Colonic mucosa (tissue), 4 donors: ENCODE measurements around the gene BCAS4. TPM values are rescaled to one million over a fixed set of nuclear protein-coding genes. Genes with fewer than 3 reads are reported as not detected.

ENCODE experiments used
- DNase-seq: peaks from one replicate; pipeline ENCODE4 v3.0.0-alpha.2; 2020
- H3K27ac ChIP-seq: fragments of 200-600 bp; one replicate; pipeline ENCODE4 v1.8.0; 2021
- H3K27me3 ChIP-seq: fragments of 200-600 bp; one replicate; pipeline ENCODE4 v1.8.0; 2021
- H3K36me3 ChIP-seq: fragments of 200-600 bp; one replicate; pipeline ENCODE4 v1.8.0; 2021
- H3K4me1 ChIP-seq: fragments of 200-600 bp; one replicate; pipeline ENCODE4 v1.8.0; 2021; ENCODE audit warnings: mild to moderate bottlenecking
- H3K4me3 ChIP-seq: fragments of 200-600 bp; one replicate; pipeline ENCODE4 v1.8.0; 2021
- H3K9ac ChIP-seq, 2 donors: one replicate each; pipeline ENCODE4 v1.7.0; 2013; ENCODE audit warnings: control low read depth in 2 of 2, low read depth in 2 of 2, low read length in 2 of 2
- H3K9me3 ChIP-seq: fragments of 200-600 bp; one replicate; pipeline ENCODE4 v1.8.0; 2021
- CTCF ChIP-seq: fragments of 200-600 bp; IDR thresholded peaks from one replicate; pipeline ENCODE4 v1.8.0; 2022; ENCODE audit warnings: antibody characterized with exemption, mild to moderate bottlenecking
- intact Hi-C: fragments of 100-400 bp; cut with DNase I; formaldehyde crosslinking; loops from one replicate; pipeline ENCODE4 v1.14.1; 2022
- total RNA-seq, 2 donors: library from RNA; stranded (reverse); fragmentation: NEBNext Ultra II Directional in 1 of 2; extraction: Animal tissue kit (Norgen Biotek cat#: 25700) in 1 of 2; gene quantifications; one replicate each; pipeline ENCODE4 v1.2.1, GENCODE V29; 2021
- donor health status: healthy.
- donor health status: DM: no; HTN: no; CAD: no.
- donor health status: DM: no; HTN: no; CAD: no.

BCAS4 gene
- total RNA-seq, 2 donors from 2014 or later, result 1.1 to 2.7 TPM

GRCh38 chr20:50844430-50845100 lies 49.7 kb downstream of the BCAS4 start:
- H3K4me3 ChIP-seq, result no peak overlapping the region
- H3K27me3 ChIP-seq, result no peaks in the 10 kb centered on the region
- H3K9ac ChIP-seq, result no peak overlapping the region
- no peaks in the 10 kb centered on the region for H3K9me3 ChIP-seq
- intact Hi-C loops, result loop anchor here (2.0 kb wide), 1 partner anchor 48 kb away; no protein-coding TSS in a partner anchor
- H3K36me3 ChIP-seq, result no peaks in the 10 kb centered on the region
- H3K4me1 ChIP-seq, result no peaks in the 10 kb centered on the region
- no peak for TF ChIP-seq CTCF
- DNase-seq, result no peak
- H3K27ac ChIP-seq, result no peak overlapping the region

GRCh38 chr20:50845566-50846215 lies 50.8 kb downstream of the BCAS4 start:
- H3K27me3 ChIP-seq, result no peaks in the 10 kb centered on the region
- no peak overlapping the region for H3K9ac ChIP-seq
- no peaks in the 10 kb centered on the region for H3K9me3 ChIP-seq
- H3K4me3 ChIP-seq, result no peak overlapping the region
- intact Hi-C loops, result loop anchor here (2.0 kb wide), 1 partner anchor 47 kb away; no protein-coding TSS in a partner anchor
- DNase-seq, result no peak
- H3K27ac ChIP-seq, result no peak overlapping the region
- no peaks in the 10 kb centered on the region for H3K4me1 ChIP-seq
- H3K36me3 ChIP-seq, result no peaks in the 10 kb centered on the region
- TF ChIP-seq CTCF, result no peak

GRCh38 chr20:50848341-50848808 lies 53.5 kb downstream of the BCAS4 start:
- no peaks in the 10 kb centered on the region for H3K27me3 ChIP-seq
- no peak overlapping the region for H3K4me3 ChIP-seq
- H3K36me3 ChIP-seq, result no peaks in the 10 kb centered on the region
- DNase-seq, result no peak
- H3K4me1 ChIP-seq, result no peaks in the 10 kb centered on the region
- H3K9me3 ChIP-seq, result no peaks in the 10 kb centered on the region
- H3K9ac ChIP-seq, result no peak overlapping the region
- H3K27ac ChIP-seq, result no peak overlapping the region
- intact Hi-C loops, result no loop called here
- TF ChIP-seq CTCF, result no peak

GRCh38 chr20:50848846-50849673 lies 54.2 kb downstream of the BCAS4 start:
- Histone ChIP-seq H3K27me3 (no peaks in the 10 kb centered on the region), H3K36me3 (no peaks in the 10 kb centered on the region), H3K9me3 (no peaks in the 10 kb centered on the region), H3K4me1 (no peaks in the 10 kb centered on the region), H3K27ac (no peak overlapping the region), H3K9ac (no peak overlapping the region), H3K4me3 (no peak overlapping the region)
- TF ChIP-seq CTCF, result no peak
- no peak for DNase-seq
- intact Hi-C loops, result no loop called here

- DNase-seq, result no peak
- no peaks in the 10 kb centered on the region for H3K36me3 ChIP-seq
- H3K4me1 ChIP-seq, result no peaks in the 10 kb centered on the region
- H3K27ac ChIP-seq, result no peak overlapping the region
- TF ChIP-seq CTCF, result no peak
- H3K4me3 ChIP-seq, result no peak overlapping the region
- no peaks in the 10 kb centered on the region for H3K9me3 ChIP-seq
- intact Hi-C loops, result no loop called here
- H3K27me3 ChIP-seq, result no peaks in the 10 kb centered on the region
- no peak overlapping the region for H3K9ac ChIP-seq
These were observed 55.9 kb downstream of the BCAS4 start for GRCh38 chr20:50850721-50851286.
